Dedifferentiated amniotic fluid mesenchymal stem cell (primary cell): ENCODE data around the gene DDX50.
"Not testable (repeated sequence)": the region's sequence is repeated elsewhere in the genome, so short reads cannot be mapped to it uniquely, and the experiment has no call there.

Source experiments
- DNase-seq: peaks from one replicate; pipeline ENCODE4 v3.0.0-alpha.2; 2016; ENCODE audit errors: extremely low spot score

The DDX50 gene

GRCh38 chr10:68900427-68901104 is 549 bp upstream of the DDX50 start:
- peak; percentile 59 for DNase-seq

GRCh38 chr10:68902382-68902781 is 1.3 kb downstream of the DDX50 start:
- DNase-seq, result no peak

GRCh38 chr10:68924593-68924992 is 23.5 kb downstream of the DDX50 start:
- no peak for DNase-seq

GRCh38 chr10:68925489-68925888 is 24.4 kb downstream of the DDX50 start:
- no peak for DNase-seq

- not testable (repeated sequence) for DNase-seq
Measured at GRCh38 chr10:68929157-68929556, 28.0 kb downstream of the DDX50 start.

- DNase-seq, result not testable (repeated sequence)
Measured at GRCh38 chr10:68929888-68930287, 28.8 kb downstream of the DDX50 start.

- not testable (repeated sequence) for DNase-seq
Measured at GRCh38 chr10:68932860-68933259, 31.7 kb downstream of the DDX50 start.

GRCh38 chr10:68934994-68935393 is 33.9 kb downstream of the DDX50 start:
- DNase-seq, result no peak

- no peak for DNase-seq
Measured at GRCh38 chr10:68938117-68938516, 37.0 kb downstream of the DDX50 start.

GRCh38 chr10:68938884-68939283 is 37.8 kb downstream of the DDX50 start:
- no peak for DNase-seq

GRCh38 chr10:68940917-68941316 is 39.8 kb downstream of the DDX50 start:
- DNase-seq, result not testable (repeated sequence)

- no peak for DNase-seq
Measured at GRCh38 chr10:68950598-68950997, 49.5 kb downstream of the DDX50 start.

- DNase-seq, result no peak
Measured at GRCh38 chr10:68954904-68955303, 53.8 kb downstream of the DDX50 start.

GRCh38 chr10:68955355-68955831 is 54.3 kb downstream of the DDX50 start:
- no peak for DNase-seq

- peak; percentile 95 for DNase-seq
Measured at GRCh38 chr10:68955832-68956532, 54.9 kb downstream of the DDX50 start, which contains the start of gene DDX21. Gene DDX21, plus strand, starts transcription at chr10:68956170. Its CDS starts 56 bp downstream, at chr10:68956226.

- no peak for DNase-seq
Measured at GRCh38 chr10:68957284-68957615, 56.1 kb downstream of the DDX50 start.

GRCh38 chr10:68957654-68958053 is 56.5 kb downstream of the DDX50 start:
- DNase-seq, result no peak

GRCh38 chr10:68959695-68960527 is 58.8 kb downstream of the DDX50 start:
- DNase-seq, result no peak

- DNase-seq, result no peak
Measured at GRCh38 chr10:68963151-68963550, 62.0 kb downstream of the DDX50 start.

- DNase-seq, result no peak
Measured at GRCh38 chr10:68973975-68974374, 72.9 kb downstream of the DDX50 start.

- DNase-seq, result not testable (repeated sequence)
Measured at GRCh38 chr10:68975936-68976473, 74.9 kb downstream of the DDX50 start.

GRCh38 chr10:68979738-68980137 is 78.6 kb downstream of the DDX50 start:
- DNase-seq, result not testable (repeated sequence)
